ENCODE measurements around the gene NGLY1. TPM values are rescaled to one million over a fixed set of nuclear protein-coding genes. Genes with fewer than 3 reads are reported as not detected.
A peak's percentile ranks its signal among the peaks of the same experiment; 100 is the strongest.

Gene NGLY1
- total and polyA plus RNA-seq, 10 of the 15 experiments (the other 5 are each of a cell fraction or from before 2014, with no cell fraction given): 29.8 to 73.5 (median 47.0) TPM

DNA sequence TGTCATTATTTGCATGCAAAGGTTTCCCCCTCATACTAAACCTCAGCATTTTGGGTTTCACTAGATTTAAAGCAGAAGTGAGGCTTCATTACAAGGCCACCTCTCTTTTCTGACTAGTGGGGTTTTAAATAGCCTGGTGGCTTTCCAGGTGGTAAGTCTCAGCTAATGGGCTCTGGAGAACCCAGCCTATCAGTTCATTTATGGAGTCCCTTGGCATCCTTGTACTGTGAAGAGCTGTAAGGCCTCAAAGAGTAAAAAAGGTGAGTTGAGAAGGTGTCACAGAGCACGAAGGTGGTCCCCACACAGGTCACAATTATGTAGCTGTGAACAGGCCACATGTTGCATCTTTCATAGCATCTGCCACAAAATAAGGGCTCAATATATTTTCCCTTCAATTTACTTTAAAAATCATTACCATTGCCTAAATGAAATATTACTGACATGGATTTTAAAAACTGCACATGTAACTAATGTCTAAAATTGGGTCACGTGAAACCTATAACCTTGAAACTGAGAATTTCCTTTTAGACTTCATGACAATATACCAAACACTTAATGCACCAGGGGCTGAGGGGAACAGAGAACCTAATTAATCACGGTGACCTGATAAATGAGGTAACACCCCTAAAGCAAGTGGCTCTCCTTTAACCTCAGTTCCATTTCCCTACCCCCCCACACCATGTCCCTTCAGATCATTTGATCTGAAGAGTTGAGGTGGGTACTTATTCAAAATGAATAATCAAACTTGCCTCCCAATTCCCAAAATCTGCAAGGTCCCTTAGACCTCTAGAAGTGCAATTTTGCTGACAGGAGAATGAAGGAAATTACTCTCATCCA lies 1.3 kb downstream of the NGLY1 start:
- POLR2A ChIA-PET: interaction anchor here (0.5 to 1.8 kb wide), 3 partner anchors 11 to 125 kb away, joined by 3 to 4 read pairs (median 4); no protein-coding TSS in a partner anchor
- Histone ChIP-seq H3K36me3 (ENCODE audit: control insufficient read depth in 2 of 2, insufficient read depth in 2 of 2, low read length in 1 of 2) (peaks cover 2 to 10% of the 10 kb centered on the region in 2 experiments; a peak in 2 of 4 replicates), H2AFZ (ENCODE audit: control insufficient read depth, low read depth, low read length) (no peak overlapping the region), H3K4me2 (ENCODE audit: control insufficient read depth, insufficient read depth) (peak overlapping the region; percentile 80), H3K79me2 (ENCODE audit: control insufficient read depth, insufficient read depth, low read length) (peaks cover 44% of the 10 kb centered on the region), H3K9me3 (replicated peaks; ENCODE audit: control insufficient read depth, insufficient read depth, low read length) (peaks cover 5% of the 10 kb centered on the region; the same call in 2 of the 3 replicates), H3K9ac (ENCODE audit: control insufficient read depth, insufficient read depth, low read length) (peak overlapping the region; percentile 86), H3K4me3 (peak overlapping the region; percentile 79), H3K27ac (ENCODE audit: control insufficient read depth, insufficient read depth) (peak overlapping the region; percentile 86), H3K4me1 (ENCODE audit: control insufficient read depth, insufficient read depth, low read length) (peaks cover 10% of the 10 kb centered on the region), H3K27me3 (replicated peaks in 1 of 2; ENCODE audit: control insufficient read depth in 2 of 2, insufficient read depth in 2 of 2, low read length in 1 of 2) (no peaks in the 10 kb centered on the region), H4K20me1 (ENCODE audit: control insufficient read depth, insufficient read depth) (no peaks in the 10 kb centered on the region)
- in situ Hi-C loops (cut with MboI): loop anchor here (5.0 to 25.0 kb wide), 2 partner anchors 115 to 1845 kb away; partner anchors contain the start of gene NR1D2
- CTCF ChIA-PET: interaction anchor here (1.0 to 1.3 kb wide), 3 partner anchors 9 to 121 kb away, joined by 3 read pairs; no protein-coding TSS in a partner anchor
- 4% methylated on average over 3 of the region's 3 CpGs for WGBS (ENCODE audit: insufficient coverage, insufficient replicate concordance, low lambda C conversion rate, missing lambda C conversion rate)
- RAD21 ChIA-PET (ENCODE audit: unreplicated experiment): interaction anchor here (0.5 to 1.2 kb wide), 7 partner anchors 11 to 134 kb away, joined by 3 to 4 read pairs (median 3); no protein-coding TSS in a partner anchor
- TSS peak; percentile 63 for BruUV-seq (replicated peaks)
- DNase-seq (ENCODE audit: low read depth, low spot score): peak; percentile 68
- intact Hi-C loops (cut with micrococcal nuclease; ENCODE audit: unreplicated experiment): loop anchor here (1.0 to 2.0 kb wide), 2 partner anchors 13 to 119 kb away; no protein-coding TSS in a partner anchor
- FAIRE-seq: peak; percentile 35
- peak; percentile 72 for ATAC-seq
- SMC1A ChIA-PET (ENCODE audit: uncharacterized antibody, unreplicated experiment): interaction anchor here (0.9 to 2.5 kb wide), 8 partner anchors 10 to 134 kb away, joined by 3 to 8 read pairs (median 5); no protein-coding TSS in a partner anchor
- TF ChIP-seq CBX5 (IDR thresholded peaks at IDR 0.05; ENCODE audit: low read depth) (0 out of 2 replicates have a peak, but pooled peaks have one; percentile 5), ZNF207 (IDR thresholded peaks at IDR 0.05; ENCODE audit: borderline replicate concordance) (no peak), TCF3 (IDR thresholded peaks at IDR 0.05; ENCODE audit: borderline replicate concordance, insufficient read depth, low read depth, low read length) (0 out of 2 replicates have a peak, but pooled peaks have one; percentile 12), POLR2AphosphoS5 (IDR thresholded peaks at IDR 0.05; ENCODE audit: low read length) (peak; percentile 77), ZNF24 (IDR thresholded peaks at IDR 0.05) (no peak), CBFB (IDR thresholded peaks at IDR 0.05; ENCODE audit: low read depth) (peak; percentile 74; the same call in 1 of the 2 replicates), HDGF (IDR thresholded peaks at IDR 0.05) (no peak), RUNX3 (IDR thresholded peaks at IDR 0.05; ENCODE audit: low read length) (peak; percentile 87), POLR2A (IDR thresholded peaks at IDR 0.05; ENCODE audit: low read depth, low read length) (peak; percentile 47; the same call in 1 of the 2 replicates), NFXL1 (IDR thresholded peaks at IDR 0.05; ENCODE audit: borderline replicate concordance) (no peak), BCL11A (IDR thresholded peaks at IDR 0.05; ENCODE audit: low read depth, low read length) (peak; percentile 81), SREBF1 (IDR thresholded peaks at IDR 0.05; ENCODE audit: low read length) (no peak), GABPA (IDR thresholded peaks at IDR 0.05; ENCODE audit: low read depth) (no peak), IRF3 (IDR thresholded peaks at IDR 0.05) (no peak)
- TF ChIP-seq, protein P1, sequence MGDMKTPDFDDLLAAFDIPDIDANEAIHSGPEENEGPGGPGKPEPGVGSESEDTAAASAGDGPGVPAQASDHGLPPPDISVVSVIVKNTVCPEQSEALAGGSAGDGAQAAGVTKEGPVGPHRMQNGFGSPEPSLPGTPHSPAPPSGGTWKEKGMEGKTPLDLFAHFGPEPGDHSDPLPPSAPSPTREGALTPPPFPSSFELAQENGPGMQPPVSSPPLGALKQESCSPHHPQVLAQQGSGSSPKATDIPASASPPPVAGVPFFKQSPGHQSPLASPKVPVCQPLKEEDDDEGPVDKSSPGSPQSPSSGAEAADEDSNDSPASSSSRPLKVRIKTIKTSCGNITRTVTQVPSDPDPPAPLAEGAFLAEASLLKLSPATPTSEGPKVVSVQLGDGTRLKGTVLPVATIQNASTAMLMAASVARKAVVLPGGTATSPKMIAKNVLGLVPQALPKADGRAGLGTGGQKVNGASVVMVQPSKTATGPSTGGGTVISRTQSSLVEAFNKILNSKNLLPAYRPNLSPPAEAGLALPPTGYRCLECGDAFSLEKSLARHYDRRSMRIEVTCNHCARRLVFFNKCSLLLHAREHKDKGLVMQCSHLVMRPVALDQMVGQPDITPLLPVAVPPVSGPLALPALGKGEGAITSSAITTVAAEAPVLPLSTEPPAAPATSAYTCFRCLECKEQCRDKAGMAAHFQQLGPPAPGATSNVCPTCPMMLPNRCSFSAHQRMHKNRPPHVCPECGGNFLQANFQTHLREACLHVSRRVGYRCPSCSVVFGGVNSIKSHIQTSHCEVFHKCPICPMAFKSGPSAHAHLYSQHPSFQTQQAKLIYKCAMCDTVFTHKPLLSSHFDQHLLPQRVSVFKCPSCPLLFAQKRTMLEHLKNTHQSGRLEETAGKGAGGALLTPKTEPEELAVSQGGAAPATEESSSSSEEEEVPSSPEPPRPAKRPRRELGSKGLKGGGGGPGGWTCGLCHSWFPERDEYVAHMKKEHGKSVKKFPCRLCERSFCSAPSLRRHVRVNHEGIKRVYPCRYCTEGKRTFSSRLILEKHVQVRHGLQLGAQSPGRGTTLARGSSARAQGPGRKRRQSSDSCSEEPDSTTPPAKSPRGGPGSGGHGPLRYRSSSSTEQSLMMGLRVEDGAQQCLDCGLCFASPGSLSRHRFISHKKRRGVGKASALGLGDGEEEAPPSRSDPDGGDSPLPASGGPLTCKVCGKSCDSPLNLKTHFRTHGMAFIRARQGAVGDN (IDR thresholded peaks at IDR 0.05): no peak

Measured in GM12878 (cell line).